ENCODE data around the gene XXYLT1. TPM values are rescaled to one million over a fixed set of nuclear protein-coding genes. Genes with fewer than 3 reads are reported as not detected.

The XXYLT1 gene
- total and polyA plus RNA-seq, 2 of the 8 experiments (the other 6 are each of a cell fraction or from before 2014, with no cell fraction given), result 18.9 to 23.8 TPM

GRCh38 chr3:195176776-195177175, 94.2 kb downstream of the XXYLT1 start:
- POLR2A ChIA-PET (ENCODE audit: partially characterized antibody), result no interaction called here
- CTCF ChIA-PET (ENCODE audit: partially characterized antibody), result interaction anchor here (0.9 kb wide), 1 partner anchor 9 kb away, joined by 3 read pairs; no protein-coding TSS in a partner anchor
- no peak for TF ChIP-seq CHD1 (IDR thresholded peaks at IDR 0.05; ENCODE audit: low read depth, low read length)
- no peak for TF ChIP-seq EZH2 (IDR thresholded peaks at IDR 0.05; ENCODE audit: low read depth, low read length, severe bottlenecking)
- no peak for TF ChIP-seq KDM5A (IDR thresholded peaks at IDR 0.05; ENCODE audit: low read length)
- TF ChIP-seq RFX5 (IDR thresholded peaks at IDR 0.05; ENCODE audit: borderline replicate concordance, low read depth, low read length), result no peak
- no peak for TF ChIP-seq HDAC6 (IDR thresholded peaks at IDR 0.05; ENCODE audit: low read depth, low read length)
- no peak for TF ChIP-seq GABPA (IDR thresholded peaks at IDR 0.05; ENCODE audit: borderline replicate concordance, insufficient read depth, low read length)
- no peak for TF ChIP-seq SAP30 (IDR thresholded peaks at IDR 0.05; ENCODE audit: insufficient read depth, insufficient replicate concordance, low read length)
- TF ChIP-seq ATF2 (IDR thresholded peaks at IDR 0.05; ENCODE audit: low read length), result no peak
- no peak for TF ChIP-seq POLR2AphosphoS5 (IDR thresholded peaks at IDR 0.05; ENCODE audit: low read depth, low read length)
- no peak for TF ChIP-seq ASH2L (IDR thresholded peaks at IDR 0.05; ENCODE audit: low read length)
- TF ChIP-seq SIN3A (conservative IDR thresholded peaks at IDR 0.05 in 1 of 2, IDR thresholded peaks at IDR 0.05 in 1 of 2; ENCODE audit: low read depth in 1 of 2, low read length in 2 of 2), result no peak
- TF ChIP-seq JUND (IDR thresholded peaks at IDR 0.05; ENCODE audit: low read length), result no peak
- TF ChIP-seq CBX8 (IDR thresholded peaks at IDR 0.05; ENCODE audit: borderline replicate concordance, low read depth, low read length), result no peak

More at GRCh38 chr3:195176776-195177175, 94.2 kb downstream of the XXYLT1 start:
- H2AK5ac ChIP-seq (ENCODE audit: low read depth, low read length), result no peak overlapping the region
- H3K9ac ChIP-seq (replicated peaks in 1 of 4; ENCODE audit: extremely low read depth in 1 of 4, low read depth in 3 of 4, low read length in 3 of 4), result no peak overlapping the region
- H3K9me3 ChIP-seq (ENCODE audit: insufficient read depth in 2 of 2, low read depth in 1 of 2, low read length in 1 of 2), result no peaks in the 10 kb centered on the region
- no peak overlapping the region for H3K23ac ChIP-seq (ENCODE audit: insufficient read length)
- no peak overlapping the region for H4K91ac ChIP-seq (replicated peaks; ENCODE audit: insufficient read length, low read length)
- DNase-seq (ENCODE audit: low read depth in 1 of 2, low spot score in 2 of 2), result no peak
- no peak overlapping the region for H3K4me3 ChIP-seq (ENCODE audit: extremely low read depth in 1 of 4, insufficient read depth in 2 of 4, low read depth in 3 of 4, low read length in 4 of 4)
- H3K4me1 ChIP-seq (replicated peaks in 1 of 4; ENCODE audit: control insufficient read depth in 3 of 4, insufficient read depth in 4 of 4, low read length in 3 of 4), result peaks cover 5 to 14% (median 9%) of the 10 kb centered on the region in 4 experiments
- H3K27ac ChIP-seq (ENCODE audit: low read depth, low read length), result no peak overlapping the region
- no peaks in the 10 kb centered on the region for H3K23me2 ChIP-seq (ENCODE audit: low read depth, low read length)
- no peak overlapping the region for H3K14ac ChIP-seq (ENCODE audit: insufficient read length)
- H3K36me3 ChIP-seq (ENCODE audit: control insufficient read depth in 2 of 4, insufficient read depth in 4 of 4, low read length in 3 of 4), result no peaks in the 10 kb centered on the region
- no peak for FAIRE-seq
- H3K4me2 ChIP-seq (ENCODE audit: insufficient read depth in 1 of 2, low read depth in 2 of 2, low read length in 2 of 2), result no peak overlapping the region
- H4K8ac ChIP-seq (ENCODE audit: extremely low read depth, insufficient read depth, low read length), result no peak overlapping the region
- no peak overlapping the region for H3K4ac ChIP-seq (replicated peaks; ENCODE audit: insufficient read length, low read depth, low read length)
- no peak overlapping the region for H2BK15ac ChIP-seq (ENCODE audit: low read length)
- no peak overlapping the region for H2BK12ac ChIP-seq (ENCODE audit: low read depth, low read length)
- no peak overlapping the region for H3K18ac ChIP-seq (ENCODE audit: extremely low read depth, low read length)
- no peak overlapping the region for H3K56ac ChIP-seq (replicated peaks; ENCODE audit: insufficient read length, low read depth, low read length)
- no peak overlapping the region for H4K5ac ChIP-seq (ENCODE audit: insufficient read length, low read depth, low read length)
- H2BK20ac ChIP-seq (ENCODE audit: low read length), result no peak overlapping the region
- no peak overlapping the region for H2BK5ac ChIP-seq (ENCODE audit: low read depth, low read length)
- 91% methylated on average over 12 of the region's 12 CpGs; no CpG with 5 or more reads in 1 of the 2 experiments for WGBS, 2 experiments (ENCODE audit: extremely low coverage in 1 of 2, insufficient coverage in 1 of 2, insufficient read length in 1 of 2, insufficient replicate concordance in 2 of 2, low coverage in 1 of 2, low lambda C conversion rate in 2 of 2, missing lambda C conversion rate in 1 of 2)
- no peak overlapping the region for H2AFZ ChIP-seq (ENCODE audit: low read length)
- no peaks in the 10 kb centered on the region for H4K20me1 ChIP-seq (replicated peaks in 1 of 2; ENCODE audit: control insufficient read depth in 1 of 2, insufficient read depth in 2 of 2, low read length in 2 of 2)
- H2BK120ac ChIP-seq (replicated peaks; ENCODE audit: low read depth, low read length), result no peak overlapping the region
- H3K79me1 ChIP-seq (ENCODE audit: low read depth, low read length), result peaks cover 6% of the 10 kb centered on the region
- H3K27me3 ChIP-seq (replicated peaks in 1 of 4; ENCODE audit: control insufficient read depth in 3 of 4, extremely low read depth in 1 of 4, insufficient read depth in 3 of 4, low read length in 3 of 4), result no peaks in the 10 kb centered on the region
- peaks cover 0 to 11% of the 10 kb centered on the region in 2 experiments; a peak in 2 of 4 replicates for H3K79me2 ChIP-seq (ENCODE audit: control insufficient read depth in 1 of 2, insufficient read depth in 2 of 2, low read length in 2 of 2)
